Sigmoid colon (tissue), 7 donors: ENCODE measurements around the gene PNMA6E. TPM values are rescaled to one million over a fixed set of nuclear protein-coding genes. Genes with fewer than 3 reads are reported as not detected.
A peak's percentile ranks its signal among the peaks of the same experiment; 100 is the strongest.
"Not testable (repeated sequence)": the region's sequence is repeated elsewhere in the genome, so short reads cannot be mapped to it uniquely, and the experiment has no call there.

Experiments used
- DNase-seq: peaks from one replicate; pipeline ENCODE4 v3.0.0-alpha.2; 2019
- H3K27ac ChIP-seq, 4 donors: fragments of 200-600 bp; sonication (generic); one replicate each; pipeline ENCODE4 v1.5.1; 2016 to 2019; ENCODE audit warnings: mild to moderate bottlenecking in 1 of 4
- H3K27me3 ChIP-seq, 3 donors: fragments of 200-600 bp; sonication (generic); one replicate each; pipeline ENCODE4 v1.5.1; 2019; ENCODE audit warnings: mild to moderate bottlenecking in 1 of 3
- H3K36me3 ChIP-seq, 4 donors: fragments of 200-600 bp; sonication (generic); one replicate each; pipeline ENCODE4 v1.5.1; 2016 to 2019
- H3K4me1 ChIP-seq, 4 donors: fragments of 200-600 bp; sonication (generic); one replicate each; pipeline ENCODE4 v1.5.1; 2017 to 2019
- H3K4me3 ChIP-seq, 4 donors: fragments of 200-600 bp; sonication (generic); one replicate each; pipeline ENCODE4 v1.5.1; 2017 to 2019; ENCODE audit warnings: mild to moderate bottlenecking in 2 of 4, moderate library complexity in 1 of 4
- H3K9me3 ChIP-seq, 4 donors: fragments of 200-600 bp in 3 of 4; sonication (generic) in 3 of 4; one replicate each; pipeline versions ENCODE4 v1.5.1 to v1.6.1; 2013 to 2019
- CTCF ChIP-seq, 4 experiments: fragments of 450-650 bp in 3 of 4; fragments of 200-600 bp in 1 of 4; IDR thresholded peaks; one replicate each; pipeline ENCODE4 v1.5.1; 2016 to 2019; ENCODE audit warnings: antibody characterized with exemption in 4 of 4, mild to moderate bottlenecking in 3 of 4, moderate library complexity in 2 of 4
- EP300 ChIP-seq, 4 donors: sonication (generic); formaldehyde crosslinking; IDR thresholded peaks; one replicate each; pipeline ENCODE4 v1.6.1; 2017; ENCODE audit warnings: antibody characterized with exemption in 4 of 4
- POLR2A ChIP-seq, 2 donors: fragments of 450-650 bp; IDR thresholded peaks; one replicate each; pipeline ENCODE4 v1.6.1; 2016; ENCODE audit warnings: antibody characterized with exemption in 2 of 2, mild to moderate bottlenecking in 2 of 2, moderate library complexity in 2 of 2
- POLR2AphosphoS5 ChIP-seq, 4 donors: sonication (generic); formaldehyde crosslinking; IDR thresholded peaks; one replicate each; pipeline ENCODE4 v1.6.1; 2017; ENCODE audit warnings: antibody characterized with exemption in 4 of 4
- WGBS, 2 donors: extraction: QIAGEN DNeasy Blood & Tissue Kit; methylation state at CpG; one replicate each; pipeline ENCODE4 v1.1.7; 2013; 5-methylcytosine and 5-hydroxymethylcytosine counted together
- intact Hi-C: fragments of 100-400 bp; cut with DNase I; formaldehyde crosslinking; loops from one replicate; pipeline ENCODE4 v1.15.1; 2023
- polyA plus RNA-seq, 3 donors: library from polyadenylated mRNA; stranded (reverse); fragments of 200-250 nt; gene quantifications; one replicate each; pipeline ENCODE4 v1.2.3, GENCODE V29; 2013
- total RNA-seq, 4 donors: library from RNA; depleted of rRNA; stranded (reverse); fragments of >200 nt; gene quantifications; one replicate each; pipeline ENCODE4 v1.1.0, GENCODE V29; 2016
- donor health status: healthy with polysubstance abuse.
- donor health status: Bipolar disorder and iron deficiency.
- donor health status: healthy.

PNMA6E gene
- total and polyA plus RNA-seq, 7 donors, result not detected

GRCh38 chrX:153407736-153408135, 6.6 kb upstream of the PNMA6E start:
- TF ChIP-seq POLR2A (IDR thresholded peaks at IDR 0.05), result no peak
- TF ChIP-seq CTCF (IDR thresholded peaks at IDR 0.05), result no peak
- no peak for TF ChIP-seq EP300 (IDR thresholded peaks at IDR 0.05)
- no peak for TF ChIP-seq POLR2AphosphoS5 (IDR thresholded peaks at IDR 0.05)
- no peaks in the 10 kb centered on the region for H3K9me3 ChIP-seq
- no peaks in the 10 kb centered on the region for H3K27me3 ChIP-seq
- no peaks in the 10 kb centered on the region for H3K36me3 ChIP-seq
- 34 to 68% methylated on average over 3 of the region's 3 CpGs for WGBS, 2 donors
- intact Hi-C loops, result no loop called here
- H3K27ac ChIP-seq, result no peak overlapping the region
- H3K4me3 ChIP-seq, result no peak overlapping the region
- DNase-seq, result no peak
- peaks cover 0 to 13% (median 5%) of the 10 kb centered on the region in 4 donors for H3K4me1 ChIP-seq

GRCh38 chrX:153406903-153407302, 5.8 kb upstream of the PNMA6E start:
- Histone ChIP-seq H3K9me3 (no peaks in the 10 kb centered on the region), H3K27ac (no peak overlapping the region), H3K27me3 (no peaks in the 10 kb centered on the region), H3K4me1 (peaks cover 0 to 5% (median 2%) of the 10 kb centered on the region in 4 donors), H3K36me3 (no peaks in the 10 kb centered on the region), H3K4me3 (no peak overlapping the region)
- TF ChIP-seq POLR2AphosphoS5 (IDR thresholded peaks at IDR 0.05) (no peak), EP300 (IDR thresholded peaks at IDR 0.05) (no peak), CTCF (IDR thresholded peaks at IDR 0.05) (no peak), POLR2A (IDR thresholded peaks at IDR 0.05) (no peak)
- no peak for DNase-seq
- intact Hi-C loops, result no loop called here
- WGBS, 2 donors, result 49 to 87% methylated on average over 7 of the region's 7 CpGs

- no peak overlapping the region for H3K27ac ChIP-seq
- intact Hi-C loops, result no loop called here
Observed at GRCh38 chrX:153406011-153406410, 4.9 kb upstream of the PNMA6E start.

GRCh38 chrX:153405426-153405825, 4.3 kb upstream of the PNMA6E start:
- H3K9me3 ChIP-seq, result no peaks in the 10 kb centered on the region
- TF ChIP-seq POLR2A (IDR thresholded peaks at IDR 0.05), result no peak
- TF ChIP-seq EP300 (IDR thresholded peaks at IDR 0.05), result no peak
- no peak for TF ChIP-seq CTCF (IDR thresholded peaks at IDR 0.05)
- TF ChIP-seq POLR2AphosphoS5 (IDR thresholded peaks at IDR 0.05), result no peak
- H3K27me3 ChIP-seq, result no peaks in the 10 kb centered on the region
- DNase-seq, result no peak
- no peaks in the 10 kb centered on the region for H3K4me1 ChIP-seq
- no peak overlapping the region for H3K27ac ChIP-seq
- intact Hi-C loops, result no loop called here
- H3K36me3 ChIP-seq, result no peaks in the 10 kb centered on the region
- no peak overlapping the region for H3K4me3 ChIP-seq
- 32 to 37% methylated on average over 5 of the region's 5 CpGs for WGBS, 2 donors

More at GRCh38 chrX:153406011-153406410, 4.9 kb upstream of the PNMA6E start:
- Histone ChIP-seq H3K27me3 (no peaks in the 10 kb centered on the region), H3K4me1 (no peaks in the 10 kb centered on the region), H3K4me3 (no peak overlapping the region), H3K9me3 (no peaks in the 10 kb centered on the region), H3K36me3 (no peaks in the 10 kb centered on the region)
- 84 to 90% methylated on average over 9 of the region's 9 CpGs for WGBS, 2 donors
- TF ChIP-seq POLR2AphosphoS5 (IDR thresholded peaks at IDR 0.05) (no peak), CTCF (IDR thresholded peaks at IDR 0.05) (no peak), EP300 (IDR thresholded peaks at IDR 0.05) (no peak), POLR2A (IDR thresholded peaks at IDR 0.05) (no peak)
- DNase-seq, result no peak

- DNase-seq, result peak; percentile 21
- H3K27me3 ChIP-seq, H3K4me1 ChIP-seq, H3K9me3 ChIP-seq, intact Hi-C loops, H3K27ac ChIP-seq, H3K4me3 ChIP-seq, H3K36me3 ChIP-seq: not testable (repeated sequence)
- WGBS, 2 donors, result 73 to 85% methylated on average over 5 of the region's 5 CpGs
Observed at GRCh38 chrX:153404333-153404732, 3.2 kb upstream of the PNMA6E start.
